NCI-H1417 treated with DMSO at 0.1 percent for 48 hours (cell line): ENCODE data around the gene PTPRR.

Experiments used
- DNase-seq: peaks from one replicate; lab custom pipeline; 2025; lab: John Stamatoyannopoulos, UW

Gene PTPRR

GRCh38 chr12:70796989-70797388, 123.5 kb downstream of the PTPRR start:
- no peak for DNase-seq

DNA sequence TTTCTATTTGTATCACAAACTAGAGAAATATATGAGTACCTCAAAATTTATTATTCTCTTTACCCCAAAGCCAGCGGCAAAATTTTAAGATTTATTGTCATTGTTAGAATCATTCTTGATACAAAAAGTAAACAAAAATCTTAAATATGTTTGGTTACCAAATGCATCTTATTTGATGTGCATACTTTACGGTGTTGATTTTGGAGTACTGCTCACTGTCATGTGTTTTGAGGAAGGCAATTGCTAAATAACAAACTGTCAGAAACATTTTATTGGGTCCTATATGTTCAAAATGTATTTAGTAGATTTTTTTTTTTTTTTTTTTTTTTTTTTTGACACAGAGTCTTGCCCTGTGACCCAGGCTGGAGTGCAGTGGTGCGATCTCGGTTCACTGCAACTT, 124.9 kb downstream of the PTPRR start:
- no peak for DNase-seq

DNA sequence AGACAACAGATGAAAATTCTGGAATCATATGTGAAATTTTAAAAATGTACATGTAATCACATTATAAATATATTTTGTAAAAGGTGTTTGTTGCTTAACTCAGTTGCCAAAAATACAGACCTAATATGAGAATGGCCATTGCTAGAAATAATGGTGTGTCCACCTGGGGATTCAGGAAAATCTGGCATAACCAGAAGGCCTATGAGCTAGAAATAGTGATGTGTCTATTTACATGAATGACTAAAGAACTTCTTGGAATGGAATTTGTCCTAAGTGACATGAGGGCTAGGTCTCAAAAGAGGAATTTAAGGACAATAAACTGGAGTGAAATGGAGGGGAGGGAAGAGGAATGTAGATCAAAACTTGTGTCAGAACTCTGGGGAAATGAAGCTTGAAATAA, 126.4 kb downstream of the PTPRR start:
- no peak for DNase-seq

GRCh38 chr12:70788774-70789173, 131.8 kb downstream of the PTPRR start:
- DNase-seq, result no peak

DNA sequence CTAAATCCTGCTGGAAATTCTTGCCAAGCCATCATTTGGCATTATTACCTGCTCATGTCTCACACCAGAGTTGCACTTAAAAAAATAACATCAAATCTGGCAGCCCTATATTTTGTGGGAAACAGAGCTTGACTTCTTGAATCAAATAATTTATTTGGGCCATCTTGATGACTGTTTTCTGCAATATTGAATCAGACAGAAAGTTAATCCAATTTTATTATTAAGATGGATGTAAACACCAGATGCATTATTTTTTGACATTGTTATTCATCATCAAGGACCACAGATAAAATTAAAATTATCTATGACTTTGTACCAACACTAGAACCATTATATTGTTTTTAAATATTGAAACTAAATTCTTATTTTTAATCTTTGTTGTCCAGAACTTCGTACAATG, 132.9 kb downstream of the PTPRR start:
- no peak for DNase-seq

GRCh38 chr12:70785896-70786295, 134.6 kb downstream of the PTPRR start:
- no peak for DNase-seq

DNA sequence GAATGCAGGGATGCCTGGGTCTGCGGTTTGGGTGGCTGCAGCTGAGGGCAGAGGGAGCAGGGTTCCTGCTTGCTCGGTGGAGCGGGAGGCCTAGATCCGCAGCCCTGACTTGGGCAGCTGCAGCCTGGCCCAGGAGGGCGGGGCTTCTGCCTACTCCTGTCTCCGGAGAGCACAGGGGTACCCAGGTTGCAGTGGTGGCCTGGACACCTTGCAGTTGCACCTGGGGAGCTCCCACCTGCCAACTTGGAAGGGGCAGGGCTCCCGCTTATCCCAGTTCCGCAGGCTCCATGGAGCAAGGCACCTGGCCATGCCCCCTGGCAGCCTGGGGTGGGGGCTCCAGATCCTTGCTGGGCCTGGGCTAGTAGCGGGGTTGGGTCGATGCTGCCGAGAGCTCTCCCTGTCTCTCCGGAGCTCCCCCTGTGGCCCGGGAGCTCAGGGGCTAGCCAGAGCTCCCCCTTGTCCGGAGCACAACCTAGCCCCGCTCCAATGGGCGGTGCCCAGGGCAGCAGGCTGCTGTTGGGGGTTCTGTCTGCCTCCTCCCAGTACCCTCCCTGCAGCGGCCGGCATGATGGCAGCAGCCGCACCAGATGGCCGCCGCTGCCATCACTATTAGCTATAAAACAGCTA, 136.4 kb downstream of the PTPRR start:
- DNase-seq, result no peak

GRCh38 chr12:70783455-70783854, 137.1 kb downstream of the PTPRR start:
- no peak for DNase-seq

GRCh38 chr12:70779250-70779649, 141.3 kb downstream of the PTPRR start:
- no peak for DNase-seq

GRCh38 chr12:70774055-70774454, 146.5 kb downstream of the PTPRR start:
- DNase-seq, result no peak

GRCh38 chr12:70772836-70773235, 147.7 kb downstream of the PTPRR start:
- DNase-seq, result no peak

DNA sequence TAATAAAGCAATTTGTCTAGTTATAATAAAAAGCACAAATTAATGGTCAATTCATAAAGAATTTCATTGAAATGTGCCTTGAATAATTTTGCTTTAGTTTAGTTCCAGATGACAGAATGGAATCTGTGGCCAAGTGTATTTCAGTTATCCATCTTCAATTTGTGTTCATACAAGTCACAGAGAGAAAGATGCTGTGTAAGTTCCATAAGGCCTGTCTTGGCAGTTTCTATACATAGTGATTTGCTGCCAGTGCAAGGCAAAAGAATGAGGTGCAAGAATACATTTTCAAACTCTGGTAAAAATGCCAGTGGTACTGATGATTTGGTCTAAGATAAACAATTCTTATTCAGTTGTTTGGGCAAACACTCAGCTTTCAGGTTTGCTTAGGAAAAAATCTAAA, 149.0 kb downstream of the PTPRR start:
- no peak for DNase-seq

- DNase-seq, result no peak
Measured at GRCh38 chr12:70763666-70764065, 156.9 kb downstream of the PTPRR start.

GRCh38 chr12:70762000-70762399, 158.5 kb downstream of the PTPRR start:
- no peak for DNase-seq

- no peak for DNase-seq
Measured at GRCh38 chr12:70759161-70759918, 161.2 kb downstream of the PTPRR start.

- no peak for DNase-seq
Measured at GRCh38 chr12:70758494-70758845, 162.1 kb downstream of the PTPRR start.

DNA sequence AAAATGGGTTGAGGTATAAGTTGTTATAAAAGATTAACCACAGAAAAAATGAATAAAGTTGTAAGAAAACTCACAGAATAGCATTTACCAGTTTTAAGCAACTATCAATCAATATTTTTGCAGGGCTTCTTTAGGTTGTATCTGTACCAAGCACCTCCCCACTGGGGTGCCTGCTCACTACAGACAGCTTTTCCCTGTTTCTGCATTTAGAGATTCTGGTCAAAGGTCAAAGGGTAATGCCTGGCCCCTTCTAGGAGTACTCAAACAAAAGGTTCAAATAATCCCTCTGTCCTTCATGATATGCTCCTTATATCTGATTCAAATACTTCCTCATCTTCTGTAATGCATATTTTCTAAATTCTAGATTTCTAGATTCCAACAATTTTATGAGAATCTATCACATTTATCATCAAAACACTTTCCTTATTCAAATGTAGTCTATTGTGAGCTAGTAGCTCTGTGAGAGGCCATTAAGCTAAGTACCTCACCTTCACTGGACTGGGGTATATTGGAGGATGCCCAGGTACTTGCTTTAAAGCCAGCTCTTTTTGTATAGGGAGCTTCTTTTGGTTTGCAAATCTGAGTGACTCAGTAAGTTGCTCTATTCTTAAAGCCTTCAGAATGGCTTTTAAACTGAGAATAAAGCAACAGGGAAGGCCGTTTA, 162.6 kb downstream of the PTPRR start:
- no peak for DNase-seq

GRCh38 chr12:70756791-70757190, 163.7 kb downstream of the PTPRR start:
- no peak for DNase-seq

- DNase-seq, result no peak
Measured at GRCh38 chr12:70756118-70756517, 164.4 kb downstream of the PTPRR start.

- DNase-seq, result no peak
Measured at GRCh38 chr12:70754330-70754741, 166.2 kb downstream of the PTPRR start.

- no peak for DNase-seq
Measured at GRCh38 chr12:70752327-70752726, 168.2 kb downstream of the PTPRR start.

GRCh38 chr12:70749931-70750330, 170.6 kb downstream of the PTPRR start:
- DNase-seq, result no peak

DNA sequence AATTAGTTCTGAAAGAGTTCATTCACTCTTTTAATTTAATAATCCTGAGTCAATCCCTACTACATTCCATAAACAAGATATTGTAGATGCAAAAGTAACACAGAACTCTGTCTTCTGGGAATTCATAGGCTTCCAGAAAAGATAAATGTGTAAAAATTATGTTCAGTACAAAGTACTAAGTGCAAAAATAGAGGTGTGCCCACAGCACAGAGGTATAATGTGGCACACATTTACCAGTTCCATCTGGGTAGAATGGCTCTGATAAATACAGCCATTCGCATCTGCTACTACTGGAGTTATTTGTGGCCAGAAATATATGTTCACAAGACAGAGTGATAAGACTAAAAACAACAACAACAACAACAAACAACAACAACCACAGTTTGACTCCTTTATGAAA, 171.7 kb downstream of the PTPRR start:
- DNase-seq, result no peak
